ENCODE results near the gene ZNF212.

ZNF212 gene

GRCh38 chr7:149239345-149240143, at the start of gene ZNF212 (continued):
- TF ChIP-seq ZBTB11 (tag by site-specific recombination; conservative IDR thresholded peaks at IDR 0.05; ENCODE audit: low read depth) (peak; percentile 24; the same call in 1 of the 2 replicates), ZNF692 (tag by site-specific recombination; IDR thresholded peaks at IDR 0.05) (peak; percentile 79), BCL11B (tag by site-specific recombination; IDR thresholded peaks at IDR 0.05; ENCODE audit: low read depth) (no peak), MZF1 (tag by site-specific recombination; IDR thresholded peaks at IDR 0.05; ENCODE audit: borderline replicate concordance) (no peak; the same call in 1 of the 2 replicates), ZNF660 (tag by site-specific recombination; IDR thresholded peaks at IDR 0.05) (peak; percentile 91), KLF17 (tag by site-specific recombination; IDR thresholded peaks at IDR 0.05) (peak; percentile 74), ZFHX2 (tag by site-specific recombination; conservative IDR thresholded peaks at IDR 0.05) (peak; percentile 52; the same call in 1 of the 2 replicates), ZNF621 (tag by site-specific recombination; IDR thresholded peaks at IDR 0.05) (no peak), ZNF324 (tag by site-specific recombination; IDR thresholded peaks at IDR 0.05) (peak; percentile 89), ZBTB21 (tag by site-specific recombination; IDR thresholded peaks at IDR 0.05) (no peak), ZBTB10 (tag by site-specific recombination; IDR thresholded peaks at IDR 0.05) (peak; percentile 33; the same call in 1 of the 2 replicates), SCRT2 (tag by site-specific recombination; IDR thresholded peaks at IDR 0.05) (peak; percentile 59; the same call in 1 of the 2 replicates), OSR2 (tag by site-specific recombination; IDR thresholded peaks at IDR 0.05) (no peak; the same call in 1 of the 2 replicates), ZNF174 (tag by site-specific recombination; IDR thresholded peaks at IDR 0.05) (no peak), ZNF426 (tag by site-specific recombination; IDR thresholded peaks at IDR 0.05) (no peak), ZNF391 (tag by site-specific recombination; IDR thresholded peaks at IDR 0.05; ENCODE audit: borderline replicate concordance, low read depth) (peak; percentile 95; the same call in 1 of the 2 replicates), GLIS2 (tag by site-specific recombination; IDR thresholded peaks at IDR 0.05) (peak; percentile 93), HOXA7 (CRISPR knock-in tag; IDR thresholded peaks at IDR 0.05; ENCODE audit: borderline replicate concordance) (no peak), ZSCAN23 (tag by site-specific recombination; IDR thresholded peaks at IDR 0.05) (peak; percentile 61; the same call in 1 of the 2 replicates), ZBTB48 (tag by site-specific recombination; IDR thresholded peaks at IDR 0.05) (peak; percentile 53; the same call in 1 of the 2 replicates), CTCF (tag by site-specific recombination; IDR thresholded peaks at IDR 0.05) (peak; percentile 99), PBX3 (CRISPR knock-in tag; IDR thresholded peaks at IDR 0.05) (peak; percentile 83; the same call in 1 of the 2 replicates), ZNF555 (tag by site-specific recombination; conservative IDR thresholded peaks at IDR 0.05) (no peak), ZNF26 (tag by site-specific recombination; IDR thresholded peaks at IDR 0.05) (no peak)

Measured in HEK293 (cell line).